HepG2 (cell line): ENCODE results near the gene COMT. TPM values are rescaled to one million over a fixed set of nuclear protein-coding genes. Genes with fewer than 3 reads are reported as not detected.

ENCODE experiments used
- BORCS8-MEF2B ChIP-seq: sonication (generic); formaldehyde crosslinking; IDR thresholded peaks from 2 replicates; pipeline ENCODE4 v1.8.0; 2022; ENCODE audit warnings: mild to moderate bottlenecking, missing genetic modification reagents
- DPF2 ChIP-seq: sonication (generic); formaldehyde crosslinking; IDR thresholded peaks from 2 replicates; pipeline ENCODE4 v1.4.0; 2020; ENCODE audit warnings: mild to moderate bottlenecking, low read depth, missing genetic modification reagents, borderline replicate concordance
- GATAD2A ChIP-seq: IDR thresholded peaks from 2 replicates; pipeline ENCODE4 v1.6.1; 2016
- HNRNPL ChIP-seq: fragments of 200-400 bp; formaldehyde crosslinking; IDR thresholded peaks from 2 replicates; pipeline ENCODE4 v1.6.1; 2017; ENCODE audit warnings: mild to moderate bottlenecking, low read depth, low read length
- MXD4 ChIP-seq: IDR thresholded peaks from 2 replicates; pipeline ENCODE4 v1.6.1; 2016; ENCODE audit warnings: mild to moderate bottlenecking, missing biosample characterization, missing genetic modification reagents
- NFRKB ChIP-seq: fragments of 450-650 bp; IDR thresholded peaks from 2 replicates; pipeline ENCODE4 v1.6.1; 2017
- RAD21 ChIP-seq: fragments of 450-650 bp; formaldehyde crosslinking; IDR thresholded peaks from 2 replicates; pipeline ENCODE4 v1.5.0; 2020; ENCODE audit warnings: mild to moderate bottlenecking
- SALL1 ChIP-seq: sonication (generic); formaldehyde crosslinking; IDR thresholded peaks from 2 replicates; pipeline ENCODE4 v1.8.0; 2022; ENCODE audit warnings: mild to moderate bottlenecking, missing genetic modification reagents
- SAP130 ChIP-seq: IDR thresholded peaks from 2 replicates; pipeline ENCODE4 v1.6.1; 2016; ENCODE audit warnings: low read depth
- SIX4 ChIP-seq: sonication (generic); formaldehyde crosslinking; IDR thresholded peaks from 2 replicates; pipeline ENCODE4 v1.4.0; 2020; ENCODE audit warnings: missing genetic modification reagents
- SKI ChIP-seq: fragments of 450-650 bp; IDR thresholded peaks from one replicate; pipeline ENCODE4 v1.6.1; 2018; ENCODE audit warnings: mild to moderate bottlenecking; ENCODE audit not compliant: partially characterized antibody
- TBL1XR1 ChIP-seq: fragments of 150-350 bp; IDR thresholded peaks from 2 replicates; pipeline ENCODE4 v1.6.1; 2014; ENCODE audit warnings: borderline replicate concordance, low read length; ENCODE audit not compliant: partially characterized antibody
- ZBTB7A ChIP-seq: sonication (generic); formaldehyde crosslinking; IDR thresholded peaks from 2 replicates; pipeline ENCODE4 v1.8.0; 2022; ENCODE audit warnings: mild to moderate bottlenecking, missing genetic modification reagents
- ZFY ChIP-seq: sonication (generic); formaldehyde crosslinking; IDR thresholded peaks from 2 replicates; pipeline ENCODE4 v1.4.0; 2020; ENCODE audit warnings: missing genetic modification reagents
- ZHX1 ChIP-seq: sonication (generic); formaldehyde crosslinking; IDR thresholded peaks from 2 replicates; pipeline ENCODE4 v1.8.1; 2022; ENCODE audit warnings: low read depth, mild to moderate bottlenecking, missing genetic modification reagents
- ZNF354B ChIP-seq: sonication (generic); formaldehyde crosslinking; IDR thresholded peaks from 2 replicates; pipeline ENCODE4 v1.8.0; 2022; ENCODE audit warnings: mild to moderate bottlenecking, missing genetic modification reagents
- ZNF598 ChIP-seq: sonication (generic); formaldehyde crosslinking; IDR thresholded peaks from 2 replicates; pipeline ENCODE4 v1.5.1; 2020; ENCODE audit warnings: mild to moderate bottlenecking, missing genetic modification reagents, borderline replicate concordance
- polyA plus RNA-seq, 8 experiments: library from polyadenylated mRNA; depleted of rRNA in 3 of 8; stranded (reverse) in 7 of 8; unstranded in 1 of 8; fragments of >200 nt; fragmentation: Illumina TruSeq in 4 of 8; extraction: Trizol in 4 of 8; gene quantifications; 2 replicates each; pipeline versions ENCODE4 v1.2.1 to v1.2.3, GENCODE V29; 2011 to 2016; ENCODE audit warnings: low read depth in 4 of 8, missing spikeins in 1 of 8, mixed read lengths in 1 of 8; ENCODE audit not compliant: insufficient read depth in 1 of 8
- total RNA-seq, 5 experiments: library from RNA; depleted of rRNA; stranded (reverse); fragments of >200 nt; fragmentation: Illumina TruSeq; extraction: Trizol; gene quantifications; 2 replicates each; pipeline ENCODE4 v1.2.3, GENCODE V29; 2016; ENCODE audit warnings: low read depth in 1 of 5
- TF ChIP-seq, protein P1 (sequence below): sonication (generic); formaldehyde crosslinking; conservative IDR thresholded peaks from 2 replicates; pipeline ENCODE4 v1.4.0; 2020; ENCODE audit warnings: missing genetic modification reagents
- TF ChIP-seq, protein P2 (sequence below): sonication (generic); formaldehyde crosslinking; IDR thresholded peaks from 2 replicates; pipeline ENCODE4 v1.8.1; 2023; ENCODE audit warnings: missing genetic modification reagents, mild to moderate bottlenecking, borderline replicate concordance
- TF ChIP-seq, protein P3 (sequence below): sonication (generic); formaldehyde crosslinking; conservative IDR thresholded peaks from 2 replicates; pipeline ENCODE4 v1.4.0; 2020; ENCODE audit warnings: missing genetic modification reagents
- TF ChIP-seq, protein P4 (sequence below): sonication (generic); formaldehyde crosslinking; IDR thresholded peaks from 2 replicates; pipeline ENCODE4 v1.5.0; 2020; ENCODE audit warnings: mild to moderate bottlenecking, missing genetic modification reagents

Gene COMT
- total and polyA plus RNA-seq, 2 of the 13 experiments (the other 11 are each of a cell fraction or from before 2014, with no cell fraction given), result 156 to 162 TPM

GRCh38 chr22:20000246-20001081 is 58.9 kb downstream of the COMT start (continued):
- TF ChIP-seq RAD21 (CRISPR knock-in tag) (peak; percentile 45; the same call in 1 of the 2 replicates), ZNF354B (CRISPR knock-in tag) (no peak), ZBTB7A (CRISPR knock-in tag) (no peak), SALL1 (CRISPR knock-in tag) (0 out of 2 replicates have a peak, but pooled peaks have one; percentile 38), MXD4 (CRISPR knock-in tag) (no peak), ZNF598 (CRISPR knock-in tag) (no peak), DPF2 (CRISPR knock-in tag) (0 out of 2 replicates have a peak, but pooled peaks have one; percentile 25), BORCS8-MEF2B (CRISPR knock-in tag) (0 out of 2 replicates have a peak, but pooled peaks have one; percentile 20), SAP130 (CRISPR knock-in tag) (peak; percentile 29; the same call in 1 of the 2 replicates), SKI (no peak), HNRNPL (0 out of 2 replicates have a peak, but pooled peaks have one; percentile 59), SIX4 (CRISPR knock-in tag) (no peak), NFRKB (no peak), ZHX1 (no peak), TBL1XR1 (no peak), ZFY (peak; percentile 34; the same call in 1 of the 2 replicates), GATAD2A (CRISPR knock-in tag) (no peak)
- TF ChIP-seq, protein P1, sequence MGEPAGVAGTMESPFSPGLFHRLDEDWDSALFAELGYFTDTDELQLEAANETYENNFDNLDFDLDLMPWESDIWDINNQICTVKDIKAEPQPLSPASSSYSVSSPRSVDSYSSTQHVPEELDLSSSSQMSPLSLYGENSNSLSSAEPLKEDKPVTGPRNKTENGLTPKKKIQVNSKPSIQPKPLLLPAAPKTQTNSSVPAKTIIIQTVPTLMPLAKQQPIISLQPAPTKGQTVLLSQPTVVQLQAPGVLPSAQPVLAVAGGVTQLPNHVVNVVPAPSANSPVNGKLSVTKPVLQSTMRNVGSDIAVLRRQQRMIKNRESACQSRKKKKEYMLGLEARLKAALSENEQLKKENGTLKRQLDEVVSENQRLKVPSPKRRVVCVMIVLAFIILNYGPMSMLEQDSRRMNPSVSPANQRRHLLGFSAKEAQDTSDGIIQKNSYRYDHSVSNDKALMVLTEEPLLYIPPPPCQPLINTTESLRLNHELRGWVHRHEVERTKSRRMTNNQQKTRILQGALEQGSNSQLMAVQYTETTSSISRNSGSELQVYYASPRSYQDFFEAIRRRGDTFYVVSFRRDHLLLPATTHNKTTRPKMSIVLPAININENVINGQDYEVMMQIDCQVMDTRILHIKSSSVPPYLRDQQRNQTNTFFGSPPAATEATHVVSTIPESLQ (CRISPR knock-in tag), result no peak
- TF ChIP-seq, protein P2, sequence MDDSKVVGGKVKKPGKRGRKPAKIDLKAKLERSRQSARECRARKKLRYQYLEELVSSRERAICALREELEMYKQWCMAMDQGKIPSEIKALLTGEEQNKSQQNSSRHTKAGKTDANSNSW (CRISPR knock-in tag), result no peak
- TF ChIP-seq, protein P3, sequence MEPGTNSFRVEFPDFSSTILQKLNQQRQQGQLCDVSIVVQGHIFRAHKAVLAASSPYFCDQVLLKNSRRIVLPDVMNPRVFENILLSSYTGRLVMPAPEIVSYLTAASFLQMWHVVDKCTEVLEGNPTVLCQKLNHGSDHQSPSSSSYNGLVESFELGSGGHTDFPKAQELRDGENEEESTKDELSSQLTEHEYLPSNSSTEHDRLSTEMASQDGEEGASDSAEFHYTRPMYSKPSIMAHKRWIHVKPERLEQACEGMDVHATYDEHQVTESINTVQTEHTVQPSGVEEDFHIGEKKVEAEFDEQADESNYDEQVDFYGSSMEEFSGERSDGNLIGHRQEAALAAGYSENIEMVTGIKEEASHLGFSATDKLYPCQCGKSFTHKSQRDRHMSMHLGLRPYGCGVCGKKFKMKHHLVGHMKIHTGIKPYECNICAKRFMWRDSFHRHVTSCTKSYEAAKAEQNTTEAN (CRISPR knock-in tag), result peak; percentile 86
- TF ChIP-seq, protein P4, sequence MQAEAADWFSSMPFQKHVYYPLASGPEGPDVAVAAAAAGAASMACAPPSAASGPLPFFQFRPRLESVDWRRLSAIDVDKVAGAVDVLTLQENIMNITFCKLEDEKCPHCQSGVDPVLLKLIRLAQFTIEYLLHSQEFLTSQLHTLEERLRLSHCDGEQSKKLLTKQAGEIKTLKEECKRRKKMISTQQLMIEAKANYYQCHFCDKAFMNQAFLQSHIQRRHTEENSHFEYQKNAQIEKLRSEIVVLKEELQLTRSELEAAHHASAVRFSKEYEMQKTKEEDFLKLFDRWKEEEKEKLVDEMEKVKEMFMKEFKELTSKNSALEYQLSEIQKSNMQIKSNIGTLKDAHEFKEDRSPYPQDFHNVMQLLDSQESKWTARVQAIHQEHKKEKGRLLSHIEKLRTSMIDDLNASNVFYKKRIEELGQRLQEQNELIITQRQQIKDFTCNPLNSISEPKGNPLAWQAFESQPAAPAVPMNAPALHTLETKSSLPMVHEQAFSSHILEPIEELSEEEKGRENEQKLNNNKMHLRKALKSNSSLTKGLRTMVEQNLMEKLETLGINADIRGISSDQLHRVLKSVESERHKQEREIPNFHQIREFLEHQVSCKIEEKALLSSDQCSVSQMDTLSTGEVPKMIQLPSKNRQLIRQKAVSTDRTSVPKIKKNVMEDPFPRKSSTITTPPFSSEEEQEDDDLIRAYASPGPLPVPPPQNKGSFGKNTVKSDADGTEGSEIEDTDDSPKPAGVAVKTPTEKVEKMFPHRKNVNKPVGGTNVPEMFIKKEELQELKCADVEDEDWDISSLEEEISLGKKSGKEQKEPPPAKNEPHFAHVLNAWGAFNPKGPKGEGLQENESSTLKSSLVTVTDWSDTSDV (CRISPR knock-in tag), result no peak
